Measurements from ENCODE around the gene ACOX3. TPM values are rescaled to one million over a fixed set of nuclear protein-coding genes. Genes with fewer than 3 reads are reported as not detected.

The ACOX3 gene
- total RNA-seq, 1 donor from 2014 or later: 59.7 TPM

DNA sequence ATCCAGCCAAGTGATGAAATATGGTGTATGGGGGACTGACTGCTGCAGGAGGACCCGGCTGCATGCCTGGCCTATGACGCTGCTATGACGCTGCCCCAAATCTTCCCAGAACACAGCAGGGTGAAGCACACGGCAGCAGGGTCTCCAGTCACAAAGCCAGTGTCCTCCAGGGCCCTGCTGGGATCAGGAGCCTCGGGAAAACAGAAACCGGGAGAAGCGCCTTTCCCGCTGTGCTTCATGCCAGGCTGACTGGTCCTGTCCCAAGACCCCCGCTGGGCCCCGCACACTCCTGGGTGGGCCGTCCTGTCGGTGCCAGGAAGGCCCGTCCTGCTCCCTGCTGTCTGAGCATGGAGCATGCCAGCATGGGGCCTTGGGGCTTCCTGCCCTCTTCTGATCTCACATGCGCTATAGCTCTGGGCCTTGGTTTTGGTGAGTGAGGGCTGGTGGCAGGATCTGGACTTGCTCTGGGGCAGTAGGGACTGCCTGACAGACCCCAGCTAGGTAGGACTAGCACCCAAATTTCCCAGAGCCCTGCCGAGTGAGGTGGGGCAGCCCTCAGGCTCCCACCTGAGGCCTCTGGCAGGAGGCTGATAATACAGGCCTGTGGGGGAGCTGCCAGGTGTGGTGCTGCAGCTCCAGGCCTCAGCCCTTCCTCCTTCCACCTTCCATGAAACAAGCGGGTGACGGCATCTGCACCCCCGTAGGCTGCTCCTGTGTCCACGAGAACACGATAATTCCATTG is 64.0 kb downstream of the ACOX3 start:
- TF ChIP-seq, protein P1, sequence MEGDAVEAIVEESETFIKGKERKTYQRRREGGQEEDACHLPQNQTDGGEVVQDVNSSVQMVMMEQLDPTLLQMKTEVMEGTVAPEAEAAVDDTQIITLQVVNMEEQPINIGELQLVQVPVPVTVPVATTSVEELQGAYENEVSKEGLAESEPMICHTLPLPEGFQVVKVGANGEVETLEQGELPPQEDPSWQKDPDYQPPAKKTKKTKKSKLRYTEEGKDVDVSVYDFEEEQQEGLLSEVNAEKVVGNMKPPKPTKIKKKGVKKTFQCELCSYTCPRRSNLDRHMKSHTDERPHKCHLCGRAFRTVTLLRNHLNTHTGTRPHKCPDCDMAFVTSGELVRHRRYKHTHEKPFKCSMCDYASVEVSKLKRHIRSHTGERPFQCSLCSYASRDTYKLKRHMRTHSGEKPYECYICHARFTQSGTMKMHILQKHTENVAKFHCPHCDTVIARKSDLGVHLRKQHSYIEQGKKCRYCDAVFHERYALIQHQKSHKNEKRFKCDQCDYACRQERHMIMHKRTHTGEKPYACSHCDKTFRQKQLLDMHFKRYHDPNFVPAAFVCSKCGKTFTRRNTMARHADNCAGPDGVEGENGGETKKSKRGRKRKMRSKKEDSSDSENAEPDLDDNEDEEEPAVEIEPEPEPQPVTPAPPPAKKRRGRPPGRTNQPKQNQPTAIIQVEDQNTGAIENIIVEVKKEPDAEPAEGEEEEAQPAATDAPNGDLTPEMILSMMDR (IDR thresholded peaks at IDR 0.05; ENCODE audit: unreplicated experiment): no peak
- Mint-ChIP-seq H3K9me3 (no peaks in the 10 kb centered on the region), H3K36me3 (peaks cover 11% of the 10 kb centered on the region), H3K27ac (no peak overlapping the region), H3K4me3 (no peak overlapping the region), H3K27me3 (ENCODE audit: low read depth) (no peaks in the 10 kb centered on the region), H3K4me1 (no peaks in the 10 kb centered on the region)
- DNase-seq (ENCODE audit: low spot score in 2 of 2, unreplicated experiment in 2 of 2): no peak

DNA sequence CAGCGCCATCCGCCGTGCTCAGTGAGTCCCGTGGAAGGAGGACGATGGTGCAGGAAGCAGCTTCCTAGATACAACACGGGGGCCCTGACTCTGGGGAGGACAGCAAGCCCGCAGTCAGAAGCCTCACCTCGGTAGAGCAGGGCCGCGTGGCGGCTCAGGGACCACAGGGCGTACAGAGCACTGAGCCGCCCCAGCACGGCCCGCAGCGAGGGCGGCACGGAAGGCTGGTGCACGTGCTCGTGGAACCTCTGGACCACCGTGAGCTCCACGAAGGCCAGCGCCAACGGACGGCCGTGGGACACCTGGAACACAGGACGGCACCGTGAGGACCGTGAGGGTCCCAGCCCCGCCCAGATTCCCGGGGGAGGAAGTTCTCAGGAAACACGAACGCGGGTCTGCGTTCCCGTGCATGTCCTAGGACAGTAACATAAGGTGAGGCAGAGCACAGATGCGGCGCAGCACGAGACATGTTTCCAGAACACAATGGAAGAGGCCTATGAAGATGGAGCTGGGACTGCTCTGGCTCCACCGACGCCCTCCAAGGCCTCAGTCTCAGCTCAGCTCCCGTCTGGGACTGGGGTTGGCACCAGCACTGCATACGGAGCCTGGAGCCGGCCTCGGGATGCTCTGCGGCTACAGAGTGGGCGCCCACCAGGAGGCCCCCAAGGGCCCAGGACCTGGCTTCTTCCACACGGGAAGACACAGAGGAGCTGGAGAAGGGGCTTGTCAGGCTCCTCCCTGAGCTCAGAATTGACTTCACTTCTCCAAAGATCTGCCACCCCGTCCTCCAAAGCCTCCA is 65.5 kb downstream of the ACOX3 start:
- H3K9me3 Mint-ChIP-seq: no peaks in the 10 kb centered on the region
- peaks cover 8% of the 10 kb centered on the region for H3K36me3 Mint-ChIP-seq

DNA sequence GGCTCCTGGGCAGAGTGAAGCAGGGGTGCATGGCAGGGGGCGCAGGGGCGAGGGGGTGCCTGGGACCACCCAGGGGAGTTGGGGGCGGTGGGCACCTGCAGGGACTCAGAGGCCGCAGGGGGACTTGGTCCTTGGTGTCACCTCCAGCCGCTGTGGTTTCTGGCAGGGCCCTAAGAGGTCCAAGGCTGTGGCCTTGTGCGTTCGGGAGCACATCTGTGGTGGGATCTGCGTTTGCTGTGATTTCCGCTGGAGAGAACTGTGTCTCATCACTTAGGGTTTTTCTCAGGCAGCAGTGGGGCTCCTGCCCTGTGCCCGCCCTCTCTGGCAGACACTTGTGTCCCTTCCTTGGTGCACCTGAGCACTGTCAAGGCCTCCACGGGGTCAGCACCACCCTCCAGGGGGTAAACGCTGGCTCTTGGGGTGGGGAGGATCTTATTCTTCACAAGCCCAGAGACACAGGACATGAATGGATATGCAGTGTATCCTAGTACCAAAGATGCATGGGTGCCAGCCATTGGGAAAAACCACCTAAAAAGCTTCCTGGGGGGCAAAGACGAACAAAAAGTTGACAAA is 66.5 kb downstream of the ACOX3 start:
- Mint-ChIP-seq H3K4me1 (no peaks in the 10 kb centered on the region), H3K9me3 (no peaks in the 10 kb centered on the region), H3K4me3 (no peak overlapping the region), H3K27ac (no peak overlapping the region), H3K27me3 (ENCODE audit: low read depth) (no peaks in the 10 kb centered on the region), H3K36me3 (peaks cover 11% of the 10 kb centered on the region)
- TF ChIP-seq, protein P1 (IDR thresholded peaks at IDR 0.05; ENCODE audit: unreplicated experiment): no peak
- no peak for DNase-seq (ENCODE audit: low spot score in 2 of 2, unreplicated experiment in 2 of 2)

More for the DNA sequence above, 65.5 kb downstream of the ACOX3 start:
- Mint-ChIP-seq H3K27ac (no peak overlapping the region), H3K4me3 (no peak overlapping the region), H3K4me1 (no peaks in the 10 kb centered on the region), H3K27me3 (ENCODE audit: low read depth) (no peaks in the 10 kb centered on the region)
- DNase-seq (ENCODE audit: low spot score in 2 of 2, unreplicated experiment in 2 of 2): no peak
- TF ChIP-seq, protein P1 (IDR thresholded peaks at IDR 0.05; ENCODE audit: unreplicated experiment): no peak

DNA sequence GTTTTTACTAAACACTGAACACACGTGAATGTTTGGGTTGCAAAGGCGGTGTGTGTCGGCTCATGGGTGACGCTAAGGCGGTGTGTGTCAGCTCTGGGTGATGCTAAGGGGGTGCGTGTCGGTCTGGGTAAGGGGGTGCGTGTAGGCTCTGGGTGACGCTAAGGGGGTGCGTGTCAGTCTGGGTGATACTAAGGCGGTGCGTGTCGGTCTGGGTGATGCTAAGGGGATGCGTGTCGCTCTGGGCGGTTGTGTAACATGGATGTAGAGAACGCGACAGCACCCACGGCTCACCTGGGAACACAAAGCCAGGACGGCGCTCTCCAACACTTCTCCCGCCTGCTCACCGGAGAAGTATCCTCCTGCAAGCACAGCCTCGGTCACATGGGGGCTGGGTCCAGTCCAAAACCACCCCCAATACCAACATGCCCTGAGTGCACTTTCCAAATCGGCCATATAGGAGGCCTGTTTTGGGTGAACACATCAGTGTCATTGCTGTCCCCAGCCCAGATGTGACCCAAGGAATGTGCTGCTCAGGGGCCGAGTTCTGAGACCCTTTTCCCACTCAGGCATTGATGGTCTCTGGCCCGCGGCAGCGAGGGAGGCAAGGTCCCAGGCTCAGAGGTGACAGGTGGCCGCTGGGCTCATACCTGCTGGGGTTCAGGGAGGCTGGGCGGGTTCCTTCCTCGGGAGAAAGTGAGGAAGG is 67.1 kb downstream of the ACOX3 start:
- Mint-ChIP-seq H3K9me3 (no peaks in the 10 kb centered on the region), H3K4me1 (no peaks in the 10 kb centered on the region), H3K27me3 (ENCODE audit: low read depth) (no peaks in the 10 kb centered on the region), H3K36me3 (peaks cover 11% of the 10 kb centered on the region), H3K4me3 (no peak overlapping the region), H3K27ac (no peak overlapping the region)
- DNase-seq (ENCODE audit: low spot score in 2 of 2, unreplicated experiment in 2 of 2): no peak
- TF ChIP-seq, protein P1 (IDR thresholded peaks at IDR 0.05; ENCODE audit: unreplicated experiment): no peak

DNA sequence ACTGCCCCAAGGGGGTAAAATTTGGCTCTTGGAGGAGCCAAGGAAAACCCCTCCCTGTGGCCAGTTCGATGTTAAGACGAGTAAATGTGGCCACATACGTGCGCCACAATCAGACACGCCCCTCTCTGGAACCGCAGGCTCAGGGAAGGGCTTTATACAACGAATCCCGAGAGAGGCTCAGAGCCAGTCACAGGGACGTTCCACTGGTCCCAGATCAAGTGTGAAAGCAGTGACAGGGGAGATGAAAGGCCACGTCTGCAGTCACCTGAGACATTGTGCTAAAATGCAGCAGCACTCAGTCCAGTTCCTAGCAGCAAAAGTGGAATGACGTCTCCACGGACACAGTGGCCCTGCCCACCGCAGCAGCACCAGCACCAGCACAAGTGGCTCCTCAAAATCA is 68.0 kb downstream of the ACOX3 start:
- no peaks in the 10 kb centered on the region for H3K4me1 Mint-ChIP-seq
- H3K27me3 Mint-ChIP-seq (ENCODE audit: low read depth): no peaks in the 10 kb centered on the region
- no peak overlapping the region for H3K27ac Mint-ChIP-seq
- H3K4me3 Mint-ChIP-seq: no peak overlapping the region
- H3K9me3 Mint-ChIP-seq: no peaks in the 10 kb centered on the region
- TF ChIP-seq, protein P1 (IDR thresholded peaks at IDR 0.05; ENCODE audit: unreplicated experiment): no peak
- no peak for DNase-seq (ENCODE audit: low spot score in 2 of 2, unreplicated experiment in 2 of 2)
- peaks cover 11% of the 10 kb centered on the region for H3K36me3 Mint-ChIP-seq

All from mesothelial cell of epicardium (in vitro differentiated cells).